Measurements from ENCODE around the gene KPNA3.

DNA sequence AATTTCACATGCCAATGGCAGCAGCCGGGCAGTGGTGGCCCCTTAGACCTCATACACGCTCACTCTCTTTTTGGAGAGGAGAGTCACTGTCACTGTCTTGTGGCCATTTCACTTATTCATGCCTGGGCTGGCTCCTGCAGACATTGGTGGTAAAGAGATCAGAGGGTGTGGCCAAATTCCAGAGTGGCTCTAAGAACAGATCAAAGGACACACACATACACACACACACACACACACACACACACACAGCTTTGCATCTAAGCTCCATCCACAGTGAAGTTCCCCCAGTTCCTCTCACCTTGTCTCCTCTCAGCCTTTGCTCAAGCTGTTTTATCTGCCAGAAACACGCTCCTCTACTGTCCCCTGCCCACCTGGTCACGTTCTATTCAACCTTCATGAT is 46.5 kb upstream of the KPNA3 start:
- TF ChIP-seq EZH2 (IDR thresholded peaks at IDR 0.05; ENCODE audit: insufficient read depth, poor library complexity, severe bottlenecking): no peak
- TF ChIP-seq EZH2phosphoT487 (IDR thresholded peaks at IDR 0.05; ENCODE audit: insufficient read depth, low read depth): no peak

Data from GM23248 (cell line).